Uterus (tissue), 2 donors: Measurements from ENCODE around the gene ZNF486.

ENCODE experiments used
- CTCF ChIP-seq, 4 experiments: fragments of 200-600 bp in 2 of 4; fragments of 450-650 bp in 2 of 4; sonication (generic) in 2 of 4; IDR thresholded peaks; one replicate each; pipeline ENCODE4 v1.5.1; 2016 to 2019; ENCODE audit warnings: antibody characterized with exemption in 4 of 4, mild to moderate bottlenecking in 2 of 4, moderate library complexity in 1 of 4
- POLR2A ChIP-seq, 2 donors: fragments of 450-650 bp; IDR thresholded peaks; one replicate each; pipeline ENCODE4 v1.6.1; 2016; ENCODE audit warnings: antibody characterized with exemption in 2 of 2, mild to moderate bottlenecking in 1 of 2, moderate library complexity in 1 of 2

- TF ChIP-seq CTCF (IDR thresholded peaks at IDR 0.05) (no peak), POLR2A (IDR thresholded peaks at IDR 0.05) (no peak)
These were observed 2.6 kb upstream of the ZNF486 start for GRCh38 chr19:20164456-20164855.
